HepG2 (cell line): ENCODE data around the gene SPG7. TPM values are rescaled to one million over a fixed set of nuclear protein-coding genes. Genes with fewer than 3 reads are reported as not detected.

Experiments used
- ARID4A ChIP-seq: sonication (generic); formaldehyde crosslinking; IDR thresholded peaks from 2 replicates; pipeline ENCODE4 v1.5.0; 2020; ENCODE audit warnings: mild to moderate bottlenecking, missing genetic modification reagents, borderline replicate concordance
- EZH2 ChIP-seq: conservative IDR thresholded peaks from 2 replicates; pipeline ENCODE4 v1.6.1; 2012; ENCODE audit warnings: mild to moderate bottlenecking, low read depth, low read length, moderate library complexity
- MIXL1 ChIP-seq: IDR thresholded peaks from 2 replicates; pipeline ENCODE4 v1.6.1; 2016
- PAXIP1 ChIP-seq: sonication (generic); formaldehyde crosslinking; conservative IDR thresholded peaks from 2 replicates; pipeline ENCODE4 v1.4.0; 2020; ENCODE audit warnings: mild to moderate bottlenecking, missing genetic modification reagents, moderate library complexity
- PBX3 ChIP-seq: sonication (generic); formaldehyde crosslinking; IDR thresholded peaks from 2 replicates; pipeline ENCODE4 v1.8.1; 2023; ENCODE audit warnings: missing genetic modification reagents, inconsistent platforms, borderline replicate concordance
- RERE ChIP-seq: IDR thresholded peaks from 2 replicates; pipeline ENCODE4 v1.6.1; 2016; ENCODE audit warnings: low read depth, missing genetic modification reagents, missing compliant biosample characterization
- U2AF2 ChIP-seq: fragments of 200-400 bp; formaldehyde crosslinking; IDR thresholded peaks from 2 replicates; pipeline ENCODE4 v1.6.1; 2017; ENCODE audit warnings: low read depth, mild to moderate bottlenecking, low read length
- ZNF484 ChIP-seq: sonication (generic); formaldehyde crosslinking; IDR thresholded peaks from 2 replicates; pipeline ENCODE4 v1.5.1; 2020; ENCODE audit warnings: mild to moderate bottlenecking, low read depth, missing genetic modification reagents, borderline replicate concordance
- ZNF724P ChIP-seq: sonication (generic); formaldehyde crosslinking; IDR thresholded peaks from 2 replicates; pipeline ENCODE4 v1.8.0; 2022; ENCODE audit warnings: missing genetic modification reagents, borderline replicate concordance
- ZNF850 ChIP-seq: sonication (generic); formaldehyde crosslinking; conservative IDR thresholded peaks from 2 replicates; pipeline ENCODE4 v1.9.0; 2021; ENCODE audit warnings: mild to moderate bottlenecking, missing genetic modification reagents
- ZSCAN31 ChIP-seq: sonication (generic); formaldehyde crosslinking; IDR thresholded peaks from 2 replicates; pipeline ENCODE4 v1.5.0; 2020; ENCODE audit warnings: low read depth, mild to moderate bottlenecking, missing genetic modification reagents
- polyA plus RNA-seq, 8 experiments: library from polyadenylated mRNA; depleted of rRNA in 3 of 8; stranded (reverse) in 7 of 8; unstranded in 1 of 8; fragments of >200 nt; fragmentation: Illumina TruSeq in 4 of 8; extraction: Trizol in 4 of 8; gene quantifications; 2 replicates each; pipeline versions ENCODE4 v1.2.1 to v1.2.3, GENCODE V29; 2011 to 2016; ENCODE audit warnings: low read depth in 4 of 8, missing spikeins in 1 of 8, mixed read lengths in 1 of 8; ENCODE audit not compliant: insufficient read depth in 1 of 8
- total RNA-seq, 5 experiments: library from RNA; depleted of rRNA; stranded (reverse); fragments of >200 nt; fragmentation: Illumina TruSeq; extraction: Trizol; gene quantifications; 2 replicates each; pipeline ENCODE4 v1.2.3, GENCODE V29; 2016; ENCODE audit warnings: low read depth in 1 of 5

The SPG7 gene
- total and polyA plus RNA-seq, 2 of the 13 experiments (the other 11 are each of a cell fraction or from before 2014, with no cell fraction given): 66.0 to 136 TPM

- TF ChIP-seq RERE (CRISPR knock-in tag) (no peak), PAXIP1 (0 out of 2 replicates have a peak, but pooled peaks have one; percentile 11), ZNF484 (CRISPR knock-in tag) (no peak), ZSCAN31 (CRISPR knock-in tag) (no peak), ZNF724P (CRISPR knock-in tag) (no peak), EZH2 (no peak), ZNF850 (CRISPR knock-in tag) (no peak), PBX3 (CRISPR knock-in tag) (no peak), ARID4A (peak; percentile 44; the same call in 1 of the 2 replicates), MIXL1 (CRISPR knock-in tag) (no peak), U2AF2 (no peak)
These were observed 48.8 kb downstream of the SPG7 start (continued) for GRCh38 chr16:89556750-89557689.
